ENCODE data around the gene MTHFS.
"Not testable (repeated sequence)": the region's sequence is repeated elsewhere in the genome, so short reads cannot be mapped to it uniquely, and the experiment has no call there.

MTHFS gene

GRCh38 chr15:79923079-79923514, 26.3 kb upstream of the MTHFS start:
- H3K4me1 Mint-ChIP-seq (ENCODE audit: low read depth), result peaks cover 17% of the 10 kb centered on the region
- peak overlapping the region; percentile 93 for H3K27ac Mint-ChIP-seq
- H3K4me3 Mint-ChIP-seq, result peak overlapping the region; percentile 93
- H3K27me3 Mint-ChIP-seq (ENCODE audit: low read depth), result no peaks in the 10 kb centered on the region
- H3K9me3 Mint-ChIP-seq, result peaks cover 36% of the 10 kb centered on the region
- peaks cover 41% of the 10 kb centered on the region for H3K36me3 Mint-ChIP-seq (ENCODE audit: low read depth)

DNA sequence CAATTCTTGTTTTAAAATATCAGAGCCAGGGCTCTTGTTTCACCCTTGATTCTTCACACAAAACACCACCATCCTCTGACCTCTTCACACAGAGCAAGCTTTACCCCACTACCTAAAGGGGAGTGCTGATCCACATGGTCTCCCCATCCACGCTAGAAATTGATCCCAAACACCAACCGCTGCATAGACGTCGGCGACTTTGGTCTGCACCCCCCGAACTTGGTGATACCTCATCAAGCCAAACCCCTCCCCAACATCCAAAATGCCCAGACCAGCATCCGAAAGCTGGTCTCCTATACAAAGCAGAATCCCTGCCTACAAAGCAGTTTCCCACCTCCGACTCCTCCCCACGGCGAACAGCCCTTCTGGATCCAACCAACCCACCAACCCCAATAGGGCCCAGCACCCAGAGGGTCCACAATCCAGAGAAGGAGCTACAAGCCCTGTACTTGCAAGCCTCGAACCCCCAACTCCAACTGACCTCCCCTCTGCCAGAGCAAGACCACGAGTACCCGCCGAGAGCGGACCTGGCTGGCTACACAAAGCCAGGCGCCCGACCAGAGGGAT, 25.8 kb upstream of the MTHFS start:
- Mint-ChIP-seq H3K9me3 (peaks cover 41% of the 10 kb centered on the region), H3K4me1 (ENCODE audit: low read depth) (peaks cover 17% of the 10 kb centered on the region), H3K36me3 (ENCODE audit: low read depth) (peaks cover 46% of the 10 kb centered on the region), H3K27me3 (ENCODE audit: low read depth) (no peaks in the 10 kb centered on the region), H3K27ac (peak overlapping the region; percentile 93), H3K4me3 (peak overlapping the region; percentile 93)

DNA sequence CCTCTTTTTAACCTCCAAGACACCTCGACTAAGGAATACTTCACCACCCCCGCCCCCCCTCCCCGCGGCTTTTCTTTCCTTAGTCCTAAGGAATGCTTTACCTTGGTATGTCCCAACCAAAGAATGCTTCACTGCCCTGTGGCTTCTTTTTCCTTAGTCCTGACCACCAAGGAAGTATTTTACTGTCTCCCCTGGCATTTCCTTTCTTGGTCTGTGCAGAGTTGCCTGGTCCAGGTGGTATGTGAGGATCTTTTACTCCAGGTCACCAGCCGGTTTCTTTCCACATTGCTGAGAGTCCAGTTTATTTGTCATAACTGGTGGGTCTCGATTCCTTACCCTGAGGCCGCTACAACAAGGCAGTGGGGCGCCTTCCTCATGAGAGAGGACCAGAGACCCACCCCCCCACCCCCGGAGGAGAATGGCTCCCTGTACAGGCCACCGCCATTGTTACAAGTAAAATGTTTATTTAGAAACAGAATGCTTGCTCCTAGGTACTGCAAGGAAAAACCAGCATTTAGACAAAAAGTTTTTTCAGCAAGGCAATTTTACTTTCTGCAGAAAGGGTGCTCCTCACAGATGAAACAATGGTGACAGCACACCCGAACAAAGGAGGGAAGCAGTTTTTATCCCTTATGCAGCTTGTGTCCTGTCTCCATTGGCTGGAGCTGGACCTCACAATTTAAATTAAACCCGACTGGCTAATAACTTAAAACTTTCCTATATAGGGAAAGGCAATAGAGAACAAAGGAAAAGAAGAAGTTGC, 23.1 kb upstream of the MTHFS start:
- Mint-ChIP-seq H3K36me3 (ENCODE audit: low read depth) (peaks cover 70% of the 10 kb centered on the region), H3K27ac (no peak overlapping the region), H3K27me3 (ENCODE audit: low read depth) (no peaks in the 10 kb centered on the region), H3K4me3 (no peak overlapping the region), H3K9me3 (peaks cover 65% of the 10 kb centered on the region), H3K4me1 (ENCODE audit: low read depth) (peaks cover 17% of the 10 kb centered on the region)

GRCh38 chr15:79919090-79919748, 22.4 kb upstream of the MTHFS start:
- Mint-ChIP-seq H3K27me3 (ENCODE audit: low read depth) (no peaks in the 10 kb centered on the region), H3K9me3 (peaks cover 72% of the 10 kb centered on the region), H3K27ac (no peak overlapping the region), H3K36me3 (ENCODE audit: low read depth) (peaks cover 74% of the 10 kb centered on the region), H3K4me3 (no peak overlapping the region), H3K4me1 (ENCODE audit: low read depth) (peaks cover 17% of the 10 kb centered on the region)

DNA sequence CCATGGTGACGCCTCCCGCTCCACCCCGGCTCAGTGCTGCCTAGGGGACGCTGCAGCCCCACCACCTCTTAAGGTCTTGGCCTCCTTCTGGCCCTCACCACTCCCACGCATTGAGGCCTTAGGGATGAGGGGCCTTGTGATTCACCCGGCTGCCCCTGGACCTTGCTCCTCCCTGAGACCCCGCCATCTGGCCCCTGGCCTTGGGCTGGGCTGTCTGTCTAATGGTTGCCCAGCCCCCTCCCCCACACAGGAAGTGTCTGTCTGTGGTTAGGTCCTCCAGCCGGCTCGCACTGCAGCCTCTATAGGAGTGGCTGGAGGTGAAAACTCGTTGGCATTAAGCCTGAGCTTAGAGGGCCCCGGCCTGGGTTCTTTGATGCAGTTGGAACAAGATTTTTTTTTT, 21.5 kb upstream of the MTHFS start:
- Mint-ChIP-seq H3K27me3 (ENCODE audit: low read depth) (no peaks in the 10 kb centered on the region), H3K36me3 (ENCODE audit: low read depth) (peaks cover 82% of the 10 kb centered on the region), H3K4me1 (ENCODE audit: low read depth) (peaks cover 14% of the 10 kb centered on the region), H3K4me3 (no peak overlapping the region), H3K9me3 (peaks cover 79% of the 10 kb centered on the region), H3K27ac (no peak overlapping the region)

DNA sequence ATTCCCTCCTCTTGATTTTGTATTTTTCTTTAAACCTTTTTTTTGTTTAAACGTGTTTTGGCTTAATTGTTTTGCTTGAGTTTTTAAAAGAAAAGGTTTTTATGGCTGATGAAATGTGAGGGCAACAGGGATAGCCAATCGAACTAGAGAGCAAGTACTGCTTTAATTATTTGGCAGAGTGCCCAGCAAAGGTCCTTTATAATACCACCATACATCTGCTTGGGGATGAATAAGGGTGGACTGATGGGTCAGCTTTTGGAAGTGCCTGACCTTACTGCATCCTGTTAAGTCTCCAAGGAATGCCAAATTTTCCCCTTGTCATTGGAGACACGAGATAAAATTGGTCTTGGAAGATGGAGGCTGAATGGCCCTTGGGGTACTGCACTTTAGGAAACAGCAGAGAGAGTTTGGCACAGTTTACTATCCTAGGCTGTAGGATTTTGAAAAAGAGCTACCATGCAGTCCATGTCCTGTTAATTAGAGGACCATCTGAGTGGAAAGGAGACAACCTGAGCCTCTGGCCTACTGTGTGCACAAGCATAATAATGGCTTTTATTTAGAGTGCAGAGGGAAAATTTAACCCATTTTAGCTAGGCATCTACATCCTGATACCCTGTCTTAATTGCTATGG, 19.8 kb upstream of the MTHFS start:
- H3K36me3 Mint-ChIP-seq (ENCODE audit: low read depth), result peaks cover 78% of the 10 kb centered on the region
- H3K4me1 Mint-ChIP-seq (ENCODE audit: low read depth), result peaks cover 3% of the 10 kb centered on the region
- no peaks in the 10 kb centered on the region for H3K27me3 Mint-ChIP-seq (ENCODE audit: low read depth)
- H3K9me3 Mint-ChIP-seq, result peaks cover 78% of the 10 kb centered on the region
- H3K4me3 Mint-ChIP-seq, result no peak overlapping the region
- no peak overlapping the region for H3K27ac Mint-ChIP-seq

GRCh38 chr15:79915776-79916501, 19.1 kb upstream of the MTHFS start:
- not testable (repeated sequence) for H3K27me3 Mint-ChIP-seq (ENCODE audit: low read depth); H3K4me1 Mint-ChIP-seq (ENCODE audit: low read depth); H3K27ac Mint-ChIP-seq; H3K4me3 Mint-ChIP-seq
- Mint-ChIP-seq H3K9me3 (peaks cover 74% of the 10 kb centered on the region), H3K36me3 (ENCODE audit: low read depth) (peaks cover 79% of the 10 kb centered on the region)

- Mint-ChIP-seq H3K27me3 (ENCODE audit: low read depth) (no peaks in the 10 kb centered on the region), H3K9me3 (peaks cover 76% of the 10 kb centered on the region), H3K4me1 (ENCODE audit: low read depth) (peaks cover 8% of the 10 kb centered on the region), H3K27ac (no peak overlapping the region), H3K4me3 (no peak overlapping the region), H3K36me3 (ENCODE audit: low read depth) (peaks cover 80% of the 10 kb centered on the region)
These were observed 17.9 kb upstream of the MTHFS start for GRCh38 chr15:79914728-79915127.

DNA sequence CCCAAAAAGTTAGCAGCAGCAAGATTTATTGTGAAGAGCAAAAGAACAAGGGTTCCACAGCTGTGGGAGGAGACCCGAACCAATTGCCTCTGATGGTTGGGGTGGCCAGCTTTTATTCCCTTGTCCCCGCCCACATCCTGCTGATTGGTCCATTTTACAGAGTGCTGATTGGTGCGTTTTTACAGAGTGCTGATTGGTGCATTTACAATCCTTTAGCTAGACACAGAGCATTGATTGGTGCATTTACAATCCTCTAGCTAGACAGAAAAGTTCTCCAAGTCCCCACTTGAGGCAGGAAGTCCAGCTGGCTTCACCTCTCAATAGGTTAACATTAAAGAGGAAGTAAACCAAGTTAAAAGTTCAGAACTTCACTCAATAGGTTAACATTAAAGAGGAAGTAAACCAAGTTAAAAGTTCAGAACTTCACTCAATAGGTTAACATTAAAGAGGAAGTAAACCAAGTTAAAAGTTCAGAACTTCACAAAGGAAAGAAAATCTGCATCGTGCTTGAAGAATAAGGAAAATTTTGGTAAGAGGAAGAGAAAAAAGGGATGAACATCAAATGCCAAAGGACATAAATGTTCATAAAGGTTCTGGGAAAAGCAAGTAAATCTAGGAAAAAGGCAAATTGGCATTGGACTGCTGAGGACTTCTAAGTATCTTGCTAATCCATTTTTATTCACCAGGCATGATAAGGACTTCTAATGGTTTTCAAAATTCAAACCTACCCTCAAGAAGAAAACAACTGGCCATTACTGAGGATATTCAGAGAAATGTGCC, 12.9 kb upstream of the MTHFS start:
- Mint-ChIP-seq H3K36me3 (ENCODE audit: low read depth) (peaks cover 61% of the 10 kb centered on the region), H3K4me1 (ENCODE audit: low read depth) (peaks cover 16% of the 10 kb centered on the region), H3K9me3 (peaks cover 35% of the 10 kb centered on the region)
- H3K27me3 Mint-ChIP-seq (ENCODE audit: low read depth); H3K4me3 Mint-ChIP-seq; H3K27ac Mint-ChIP-seq: not testable (repeated sequence)

GRCh38 chr15:79904271-79904670, 7.5 kb upstream of the MTHFS start:
- Mint-ChIP-seq H3K27ac (no peak overlapping the region), H3K36me3 (ENCODE audit: low read depth) (peaks cover 36% of the 10 kb centered on the region), H3K27me3 (ENCODE audit: low read depth) (no peaks in the 10 kb centered on the region), H3K4me1 (ENCODE audit: low read depth) (peaks cover 29% of the 10 kb centered on the region), H3K9me3 (peaks cover 5% of the 10 kb centered on the region), H3K4me3 (no peak overlapping the region)

DNA sequence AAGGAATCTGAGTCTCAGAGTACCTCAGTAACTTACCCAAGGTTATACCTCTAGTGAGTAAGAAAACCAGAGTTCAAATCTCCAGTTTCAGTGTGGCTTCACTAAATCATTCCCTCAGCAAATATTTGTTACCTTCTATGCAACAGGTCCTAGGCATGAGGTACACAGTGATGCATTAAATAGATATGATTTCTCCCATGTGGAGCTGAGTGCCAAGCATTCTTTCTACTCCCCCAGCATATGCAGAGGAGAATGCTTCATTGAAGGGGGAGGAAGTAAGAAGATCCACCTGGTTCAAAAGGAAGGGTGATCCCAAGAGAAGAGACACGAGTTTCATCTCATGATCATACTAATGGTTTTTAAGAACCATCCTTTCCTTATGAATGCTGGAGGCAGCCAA, 6.8 kb upstream of the MTHFS start:
- H3K36me3 Mint-ChIP-seq (ENCODE audit: low read depth), result peaks cover 32% of the 10 kb centered on the region
- peak overlapping the region; percentile 57 for H3K27ac Mint-ChIP-seq

GRCh38 chr15:79903144-79903543, 6.3 kb upstream of the MTHFS start:
- Mint-ChIP-seq H3K36me3 (ENCODE audit: low read depth) (peaks cover 31% of the 10 kb centered on the region), H3K27ac (peak overlapping the region; percentile 24), H3K4me1 (ENCODE audit: low read depth) (peaks cover 31% of the 10 kb centered on the region), H3K27me3 (ENCODE audit: low read depth) (no peaks in the 10 kb centered on the region), H3K4me3 (no peak overlapping the region), H3K9me3 (peaks cover 4% of the 10 kb centered on the region)

More for the DNA sequence above, 6.8 kb upstream of the MTHFS start:
- Mint-ChIP-seq H3K27me3 (ENCODE audit: low read depth) (no peaks in the 10 kb centered on the region), H3K4me1 (ENCODE audit: low read depth) (peaks cover 29% of the 10 kb centered on the region), H3K4me3 (no peak overlapping the region), H3K9me3 (peaks cover 4% of the 10 kb centered on the region)

DNA sequence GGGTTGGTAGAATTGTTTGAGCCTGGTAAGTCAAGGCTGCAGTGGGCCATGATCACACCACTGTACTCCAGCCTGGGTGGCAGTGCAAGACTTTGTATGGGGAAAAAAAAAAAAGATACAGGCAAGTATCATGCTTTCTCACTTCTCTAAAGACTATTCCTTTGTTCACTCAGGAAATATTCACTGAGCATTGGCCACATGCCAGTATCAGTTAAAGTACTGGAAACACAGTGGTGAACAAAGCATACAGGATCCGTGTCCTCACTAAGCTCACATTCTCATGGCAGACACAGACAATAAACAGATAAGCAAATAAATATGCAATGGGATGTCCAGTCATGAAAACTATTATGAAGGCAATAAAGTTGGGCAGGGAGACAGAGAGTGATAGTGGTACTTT, 5.1 kb upstream of the MTHFS start:
- Mint-ChIP-seq H3K4me3 (no peak overlapping the region), H3K27me3 (ENCODE audit: low read depth) (no peaks in the 10 kb centered on the region), H3K27ac (peak overlapping the region; percentile 33), H3K9me3 (peaks cover 4% of the 10 kb centered on the region), H3K4me1 (ENCODE audit: low read depth) (peaks cover 34% of the 10 kb centered on the region), H3K36me3 (ENCODE audit: low read depth) (peaks cover 30% of the 10 kb centered on the region)

Data from T-helper 1 cell treated with Interleukin-12 subunit alpha and Interleukin-12 subunit beta and Interleukin-4 antibody, amounts not matched to agents 30 μg/mL and 1 μg/mL, for 36 hours (primary cell).